ENCODE results near the gene ZBTB20.

ZBTB20 gene

DNA sequence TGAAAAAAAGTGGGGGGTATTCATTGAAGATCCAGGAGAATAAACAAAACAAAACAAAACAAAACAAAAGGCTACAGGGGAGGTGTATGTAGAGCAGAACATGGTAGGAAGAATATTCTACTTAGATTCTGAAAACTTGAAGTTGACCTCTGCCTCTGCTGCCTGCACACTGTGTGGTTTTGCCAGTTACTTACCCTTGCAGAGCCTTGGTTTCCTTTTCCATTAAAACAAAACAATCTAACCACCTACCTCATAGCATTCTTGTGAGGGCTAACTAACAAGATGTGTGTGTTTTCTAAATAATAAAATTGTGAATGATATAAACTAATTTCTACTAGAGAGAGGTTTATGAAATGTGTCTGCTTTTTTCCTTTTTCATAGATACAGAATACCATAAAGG lies 430.2 kb downstream of the ZBTB20 start:
- TF ChIP-seq REST (IDR thresholded peaks at IDR 0.05; ENCODE audit: insufficient read depth in 1 of 2, low read depth in 2 of 2, low read length in 2 of 2), result no peak
- no peak for TF ChIP-seq FOXP2 (optimal IDR thresholded peaks at IDR 0.05; ENCODE audit: borderline replicate concordance, extremely low read depth, extremely low read length, insufficient read depth)
- TF ChIP-seq TAF1 (IDR thresholded peaks at IDR 0.05; ENCODE audit: borderline replicate concordance, insufficient read depth, low read length), result no peak
- no peak for TF ChIP-seq SIN3A (IDR thresholded peaks at IDR 0.05; ENCODE audit: borderline replicate concordance, insufficient read depth, low read length)
- TF ChIP-seq POLR2AphosphoS5 (IDR thresholded peaks at IDR 0.05; ENCODE audit: low read depth, low read length), result no peak

GRCh38 chr3:114716126-114716525 lies 431.0 kb downstream of the ZBTB20 start:
- TF ChIP-seq TAF1 (IDR thresholded peaks at IDR 0.05; ENCODE audit: borderline replicate concordance, insufficient read depth, low read length), result no peak
- no peak for TF ChIP-seq SIN3A (IDR thresholded peaks at IDR 0.05; ENCODE audit: borderline replicate concordance, insufficient read depth, low read length)
- TF ChIP-seq FOXP2 (optimal IDR thresholded peaks at IDR 0.05; ENCODE audit: borderline replicate concordance, extremely low read depth, extremely low read length, insufficient read depth), result no peak
- TF ChIP-seq REST (IDR thresholded peaks at IDR 0.05; ENCODE audit: insufficient read depth in 1 of 2, low read depth in 2 of 2, low read length in 2 of 2), result no peak
- no peak for TF ChIP-seq POLR2AphosphoS5 (IDR thresholded peaks at IDR 0.05; ENCODE audit: low read depth, low read length)

- TF ChIP-seq POLR2AphosphoS5 (IDR thresholded peaks at IDR 0.05; ENCODE audit: low read depth, low read length), result no peak
- no peak for TF ChIP-seq TAF1 (IDR thresholded peaks at IDR 0.05; ENCODE audit: borderline replicate concordance, insufficient read depth, low read length)
- TF ChIP-seq FOXP2 (optimal IDR thresholded peaks at IDR 0.05; ENCODE audit: borderline replicate concordance, extremely low read depth, extremely low read length, insufficient read depth), result no peak
- TF ChIP-seq REST (IDR thresholded peaks at IDR 0.05; ENCODE audit: insufficient read depth in 1 of 2, low read depth in 2 of 2, low read length in 2 of 2), result no peak
- no peak for TF ChIP-seq SIN3A (IDR thresholded peaks at IDR 0.05; ENCODE audit: borderline replicate concordance, insufficient read depth, low read length)
Measured at GRCh38 chr3:114714957-114715460, 432.1 kb downstream of the ZBTB20 start.

GRCh38 chr3:114714237-114714636 lies 432.9 kb downstream of the ZBTB20 start:
- no peak for TF ChIP-seq REST (IDR thresholded peaks at IDR 0.05; ENCODE audit: insufficient read depth in 1 of 2, low read depth in 2 of 2, low read length in 2 of 2)
- no peak for TF ChIP-seq SIN3A (IDR thresholded peaks at IDR 0.05; ENCODE audit: borderline replicate concordance, insufficient read depth, low read length)
- no peak for TF ChIP-seq TAF1 (IDR thresholded peaks at IDR 0.05; ENCODE audit: borderline replicate concordance, insufficient read depth, low read length)
- TF ChIP-seq FOXP2 (optimal IDR thresholded peaks at IDR 0.05; ENCODE audit: borderline replicate concordance, extremely low read depth, extremely low read length, insufficient read depth), result no peak
